Neural cell (in vitro differentiated cells): Measurements from ENCODE around the gene DISP1.

Source experiments
- CTCF ChIP-seq: fragments of 450-650 bp; IDR thresholded peaks from 2 replicates; pipeline ENCODE4 v1.5.1; 2014; ENCODE audit warnings: antibody characterized with exemption, mild to moderate bottlenecking, moderate library complexity; ENCODE audit not compliant: poor library complexity, severe bottlenecking
- EP300 ChIP-seq: fragments of 450-650 bp; conservative IDR thresholded peaks from 2 replicates; pipeline ENCODE4 v1.6.1; 2014; ENCODE audit warnings: antibody characterized with exemption, mild to moderate bottlenecking, moderate library complexity; ENCODE audit not compliant: poor library complexity, severe bottlenecking
- EZH2 ChIP-seq: fragments of 200-600, 300-800 bp; shearing (Covaris generic), sonication (generic); IDR thresholded peaks from 2 replicates; pipeline ENCODE4 v1.6.1; 2014; ENCODE audit warnings: antibody characterized with exemption, low read length, borderline replicate concordance, mild to moderate bottlenecking; ENCODE audit not compliant: insufficient read depth, poor library complexity, severe bottlenecking
- MXI1 ChIP-seq: fragments of 450-650 bp; conservative IDR thresholded peaks from 2 replicates; pipeline ENCODE4 v1.6.1; 2014; ENCODE audit warnings: antibody characterized with exemption, mild to moderate bottlenecking; ENCODE audit not compliant: poor library complexity, severe bottlenecking
- POLR2AphosphoS5 ChIP-seq: IDR thresholded peaks from 2 replicates; pipeline ENCODE4 v1.6.1; 2012
- RAD21 ChIP-seq: fragments of 450-650 bp; conservative IDR thresholded peaks from 2 replicates; pipeline ENCODE4 v1.6.1; 2014; ENCODE audit warnings: antibody characterized with exemption, mild to moderate bottlenecking, moderate library complexity
- REST ChIP-seq: IDR thresholded peaks from 2 replicates; pipeline ENCODE4 v1.6.1; 2012; ENCODE audit warnings: borderline replicate concordance
- TAF1 ChIP-seq: IDR thresholded peaks from 2 replicates; pipeline ENCODE4 v1.6.1; 2012; ENCODE audit warnings: low read depth

- no peak for TF ChIP-seq CTCF
- no peak for TF ChIP-seq REST
- no peak for TF ChIP-seq TAF1
- TF ChIP-seq POLR2AphosphoS5: no peak
- TF ChIP-seq EP300: no peak
- no peak for TF ChIP-seq RAD21
- TF ChIP-seq EZH2: no peak
- no peak for TF ChIP-seq MXI1
Measured at GRCh38 chr1:222845763-222846162, 30.9 kb downstream of the DISP1 start.
